H1 (cell line): ENCODE results near the gene IL21R. TPM values are rescaled to one million over a fixed set of nuclear protein-coding genes. Genes with fewer than 3 reads are reported as not detected.

Source experiments
- CTCF ChIA-PET: fragments of 300-600 bp; sonication (Branson Sonifier 250); formaldehyde crosslinking; loops from one replicate; lab custom pipeline; 2021; ENCODE audit not compliant: partially characterized antibody; lab: Charles Lee
- POLR2A ChIA-PET: fragments of 300-600 bp; sonication (Branson Sonifier 250); formaldehyde crosslinking; loops from one replicate; lab custom pipeline; 2021; ENCODE audit warnings: inconsistent platforms; ENCODE audit not compliant: partially characterized antibody; lab: Charles Lee
- DNase-seq, 2 experiments: peaks; one replicate each; pipeline versions ENCODE4 v3.0.0 to v3.0.0-alpha.2; 2010 to 2022; ENCODE audit warnings: low spot score in 2 of 2, low read depth in 1 of 2, mixed read lengths in 1 of 2
- FAIRE-seq: peaks from 2 replicates; lab custom pipeline; 2011; peaks lifted over from hg19 to GRCh38; lab: Jason Lieb, UNC
- H2AFZ ChIP-seq: 2 replicates; pipeline ENCODE4 v1.8.1; 2012; ENCODE audit warnings: low read length, inconsistent platforms
- H2AK5ac ChIP-seq: 2 replicates; pipeline ENCODE4 v1.6.1; 2013; ENCODE audit warnings: low read depth, low read length
- H2BK120ac ChIP-seq: replicated peaks from 2 replicates; pipeline ENCODE3; 2013; ENCODE audit warnings: low read depth, low read length, inconsistent platforms
- H2BK12ac ChIP-seq: 2 replicates; pipeline ENCODE4 v1.6.1; 2013; ENCODE audit warnings: low read depth, low read length
- H2BK15ac ChIP-seq: 2 replicates; pipeline ENCODE4 v1.6.1; 2013; ENCODE audit warnings: low read length
- H2BK20ac ChIP-seq: 2 replicates; pipeline ENCODE4 v1.6.1; 2013; ENCODE audit warnings: low read length
- H2BK5ac ChIP-seq: 2 replicates; pipeline ENCODE4 v1.6.1; 2013; ENCODE audit warnings: low read depth, low read length
- H3K14ac ChIP-seq: 2 replicates; pipeline ENCODE4 v1.6.1; 2013; ENCODE audit warnings: inconsistent platforms; ENCODE audit not compliant: insufficient read length
- H3K18ac ChIP-seq: 2 replicates; pipeline ENCODE4 v1.6.1; 2013; ENCODE audit warnings: low read length; ENCODE audit errors: extremely low read depth
- H3K23ac ChIP-seq: 2 replicates; pipeline ENCODE4 v1.6.1; 2013; ENCODE audit warnings: inconsistent platforms; ENCODE audit not compliant: insufficient read length
- H3K23me2 ChIP-seq: 2 replicates; pipeline ENCODE4 v1.6.1; 2013; ENCODE audit warnings: low read depth, low read length
- H3K27ac ChIP-seq: 2 replicates; pipeline ENCODE4 v1.6.1; 2011; ENCODE audit warnings: low read depth, low read length, inconsistent platforms
- H3K27me3 ChIP-seq, 4 experiments: replicated peaks in 1 of 4; 1 replicate in 1 of 4; 2 replicates in 3 of 4; pipeline versions ENCODE4 v1.6.1 to v1.8.1; 2011 to 2013; ENCODE audit warnings: low read length in 3 of 4, mild to moderate bottlenecking in 3 of 4, inconsistent platforms in 2 of 4, mixed read lengths in 2 of 4, moderate library complexity in 1 of 4; ENCODE audit not compliant: control insufficient read depth in 3 of 4, insufficient read depth in 3 of 4; ENCODE audit errors: extremely low read depth in 1 of 4
- H3K36me3 ChIP-seq, 4 experiments: 2 replicates each; pipeline versions ENCODE4 v1.6.1 to v1.8.1; 2011 to 2013; ENCODE audit warnings: mild to moderate bottlenecking in 4 of 4, low read length in 3 of 4, moderate library complexity in 2 of 4, control low read depth in 1 of 4, inconsistent platforms in 1 of 4; ENCODE audit not compliant: insufficient read depth in 4 of 4, control insufficient read depth in 2 of 4
- H3K4ac ChIP-seq: replicated peaks from 2 replicates; pipeline ENCODE3; 2013; ENCODE audit warnings: low read length, low read depth, mixed read lengths, inconsistent platforms; ENCODE audit not compliant: insufficient read length
- H3K4me1 ChIP-seq, 4 experiments: replicated peaks in 1 of 4; 1 replicate in 1 of 4; 2 replicates in 3 of 4; pipeline versions ENCODE4 v1.6.1 to v1.8.1; 2011 to 2013; ENCODE audit warnings: low read length in 3 of 4, inconsistent platforms in 2 of 4, mixed read lengths in 1 of 4; ENCODE audit not compliant: insufficient read depth in 4 of 4, control insufficient read depth in 3 of 4
- H3K4me2 ChIP-seq, 2 experiments: 2 replicates each; pipeline versions ENCODE4 v1.6.1 to v1.8.1; 2011 to 2013; ENCODE audit warnings: low read depth in 2 of 2, low read length in 2 of 2, control low read depth in 1 of 2, inconsistent platforms in 1 of 2, mild to moderate bottlenecking in 1 of 2; ENCODE audit not compliant: insufficient read depth in 1 of 2
- H3K4me3 ChIP-seq, 4 experiments: fragments of 200-600, 300-600 bp in 1 of 4; sonication (generic), shearing (Covaris generic), sonication (Bioruptor Twin) in 1 of 4; 2 replicates each; pipeline versions ENCODE4 v1.5.1 to v1.8.1; 2011 to 2016; ENCODE audit warnings: low read length in 4 of 4, low read depth in 3 of 4, control low read depth in 2 of 4, inconsistent platforms in 2 of 4, mild to moderate bottlenecking in 2 of 4, mixed read lengths in 1 of 4, moderate library complexity in 1 of 4; ENCODE audit not compliant: insufficient read depth in 2 of 4; ENCODE audit errors: extremely low read depth in 1 of 4
- H3K56ac ChIP-seq: replicated peaks from 2 replicates; pipeline ENCODE3; 2013; ENCODE audit warnings: low read depth, mild to moderate bottlenecking, mixed read lengths, low read length, inconsistent platforms; ENCODE audit not compliant: insufficient read length
- H3K79me1 ChIP-seq: 2 replicates; pipeline ENCODE4 v1.6.1; 2013; ENCODE audit warnings: low read depth, low read length, control low read depth
- H3K79me2 ChIP-seq, 2 experiments: 2 replicates each; pipeline versions ENCODE4 v1.6.1 to v1.8.1; 2012 to 2013; ENCODE audit warnings: low read length in 2 of 2, mild to moderate bottlenecking in 2 of 2, inconsistent platforms in 1 of 2; ENCODE audit not compliant: insufficient read depth in 2 of 2, control insufficient read depth in 1 of 2
- H3K9ac ChIP-seq, 4 experiments: replicated peaks in 1 of 4; 1 replicate in 1 of 4; 2 replicates in 3 of 4; pipeline versions ENCODE4 v1.6.1 to v1.8.1; 2011 to 2013; ENCODE audit warnings: low read depth in 3 of 4, low read length in 3 of 4, control low read depth in 2 of 4, mild to moderate bottlenecking in 2 of 4, moderate library complexity in 2 of 4, inconsistent platforms in 1 of 4; ENCODE audit errors: extremely low read depth in 1 of 4
- H3K9me3 ChIP-seq, 2 experiments: 2 replicates each; pipeline versions ENCODE4 v1.6.1 to v1.8.1; 2012 to 2013; ENCODE audit warnings: mild to moderate bottlenecking in 2 of 2, moderate library complexity in 2 of 2, control low read depth in 1 of 2, inconsistent platforms in 1 of 2, low read depth in 1 of 2, low read length in 1 of 2, mixed read lengths in 1 of 2; ENCODE audit not compliant: insufficient read depth in 2 of 2
- H4K20me1 ChIP-seq, 2 experiments: replicated peaks in 1 of 2; 2 replicates each; pipeline versions ENCODE3 to v1.8.1; 2011 to 2013; ENCODE audit warnings: inconsistent platforms in 2 of 2, low read length in 2 of 2, mild to moderate bottlenecking in 1 of 2; ENCODE audit not compliant: insufficient read depth in 2 of 2, control insufficient read depth in 1 of 2
- H4K5ac ChIP-seq: 2 replicates; pipeline ENCODE4 v1.6.1; 2013; ENCODE audit warnings: low read length, low read depth, mixed read lengths, inconsistent platforms; ENCODE audit not compliant: insufficient read length
- H4K8ac ChIP-seq: 2 replicates; pipeline ENCODE4 v1.8.0; 2013; ENCODE audit warnings: mild to moderate bottlenecking, moderate library complexity, low read length, inconsistent platforms; ENCODE audit not compliant: insufficient read depth; ENCODE audit errors: extremely low read depth
- H4K91ac ChIP-seq: replicated peaks from 2 replicates; pipeline ENCODE3; 2013; ENCODE audit warnings: low read length, mixed read lengths, inconsistent platforms; ENCODE audit not compliant: insufficient read length
- RFX5 ChIP-seq: IDR thresholded peaks from 2 replicates; pipeline ENCODE4 v1.6.1; 2011; ENCODE audit warnings: low read depth, low read length, improper control_type of control experiment, borderline replicate concordance
- SIX5 ChIP-seq: IDR thresholded peaks from 2 replicates; pipeline ENCODE4 v1.6.1; 2011; ENCODE audit warnings: mild to moderate bottlenecking, low read depth, low read length
- WGBS, 2 experiments: shearing (Covaris generic) in 1 of 2; methylation state at CpG; one replicate each; pipeline versions ENCODE4 v1.1.6 to v1.1.7; 2013 to 2015; ENCODE audit warnings: low lambda C conversion rate in 2 of 2, mixed read lengths in 2 of 2, inconsistent platforms in 1 of 2, low coverage in 1 of 2, missing lambda C conversion rate in 1 of 2; ENCODE audit not compliant: insufficient replicate concordance in 2 of 2, insufficient coverage in 1 of 2, insufficient read length in 1 of 2; ENCODE audit errors: extremely low coverage in 1 of 2, missing lambda C conversion rate in 1 of 2; 5-methylcytosine and 5-hydroxymethylcytosine counted together
- polyA plus RNA-seq, 7 experiments: library from polyadenylated mRNA; depleted of rRNA in 3 of 7; stranded (reverse) in 5 of 7; unstranded in 2 of 7; fragments of >200 nt in 5 of 7; fragments of 200-250 nt in 2 of 7; gene quantifications; 1 replicate in 5 of 7; 2 replicates in 1 of 7; 4 replicates in 1 of 7; pipeline versions ENCODE4 v1.2.1 to v1.2.3, GENCODE V29; 2011 to 2013; ENCODE audit warnings: missing spikeins in 2 of 7, mixed read lengths in 2 of 7
- total RNA-seq: library from RNA; stranded (reverse); fragmentation: NEBNext Ultra II Directional; extraction: Animal tissue kit (Norgen Biotek cat#: 25700); gene quantifications from 2 replicates; pipeline ENCODE4 v1.2.1, GENCODE V29; 2021

Gene IL21R
- total and polyA plus RNA-seq, 2 of the 8 experiments (the other 6 are each of a cell fraction or from before 2014, with no cell fraction given), result 0.34 to 0.70 TPM

DNA sequence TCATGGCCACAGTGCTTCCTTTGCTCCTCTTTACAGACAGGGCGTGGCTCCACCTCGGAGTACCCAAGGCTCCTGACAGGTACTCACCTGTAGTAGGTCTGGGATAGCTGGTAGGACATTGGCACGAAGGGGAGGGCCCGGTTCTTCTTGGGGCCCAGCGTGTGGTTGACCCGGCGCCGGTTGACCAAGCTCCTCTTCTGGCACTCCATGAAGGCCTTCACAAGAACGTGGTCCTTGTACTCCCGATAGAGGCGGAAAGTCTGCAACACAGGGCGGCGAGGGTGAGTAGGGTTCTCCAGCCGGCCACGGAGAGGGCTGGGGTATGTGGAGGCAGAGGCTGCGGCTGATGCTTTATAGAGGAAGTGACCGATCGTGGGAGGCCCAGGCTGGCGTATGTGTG is 69.7 kb downstream of the IL21R start:
- FAIRE-seq (no peak), DNase-seq (no peak)
- H4K20me1 ChIP-seq, result peaks cover 0 to 6% of the 10 kb centered on the region in 2 experiments
- H3K23me2 ChIP-seq, result no peaks in the 10 kb centered on the region
- no peak overlapping the region for H3K4me2 ChIP-seq
- H3K23ac ChIP-seq, result no peak overlapping the region
- TF ChIP-seq SIX5 (no peak), RFX5 (no peak)
- H2BK12ac ChIP-seq, result no peak overlapping the region
- no peaks in the 10 kb centered on the region for H3K9me3 ChIP-seq
- no peaks in the 10 kb centered on the region for H3K27me3 ChIP-seq
- H3K9ac ChIP-seq, result no peak overlapping the region
- H3K4me1 ChIP-seq, result no peaks in the 10 kb centered on the region
- H3K27ac ChIP-seq, result no peak overlapping the region
- no peak overlapping the region for H3K56ac ChIP-seq
- no peak overlapping the region for H2BK5ac ChIP-seq
- ChIA-PET POLR2A (no interaction called here), CTCF (interaction anchor here (0.7 kb wide), 1 partner anchor 9 kb away, joined by 3 read pairs; no protein-coding TSS in a partner anchor)
- no peak overlapping the region for H4K8ac ChIP-seq
- no peak overlapping the region for H4K5ac ChIP-seq
- H3K18ac ChIP-seq, result no peak overlapping the region
- no peak overlapping the region for H3K14ac ChIP-seq
- H3K36me3 ChIP-seq, result peaks cover 34 to 78% (median 71%) of the 10 kb centered on the region in 4 experiments
- H3K79me2 ChIP-seq, result no peaks in the 10 kb centered on the region
- WGBS, 2 experiments, result 90% methylated on average over 19 of the region's 19 CpGs; no CpG with 5 or more reads in 1 of the 2 experiments
- H3K79me1 ChIP-seq, result no peaks in the 10 kb centered on the region
- no peak overlapping the region for H2AFZ ChIP-seq
- no peak overlapping the region for H4K91ac ChIP-seq
- H2BK15ac ChIP-seq, result no peak overlapping the region
- no peak overlapping the region for H2AK5ac ChIP-seq
- no peak overlapping the region for H2BK20ac ChIP-seq
- no peak overlapping the region for H3K4ac ChIP-seq
- H3K4me3 ChIP-seq, result no peak overlapping the region
- H2BK120ac ChIP-seq, result no peak overlapping the region
